ENCODE results near the gene PHKG1. TPM values are rescaled to one million over a fixed set of nuclear protein-coding genes. Genes with fewer than 3 reads are reported as not detected.
"Not testable (repeated sequence)": the region's sequence is repeated elsewhere in the genome, so short reads cannot be mapped to it uniquely, and the experiment has no call there.

The PHKG1 gene
- 31.3 TPM for total RNA-seq
- long read RNA-seq, transcript PHKG1-201 (10 exons, 1,431 nt) = major isoform, 78 of 94 reads
- long read RNA-seq, partial matches to known transcripts = 4 of 94 reads
- long read RNA-seq, other reads (novel, unspliced or antisense) = 12 of 94 reads

DNA sequence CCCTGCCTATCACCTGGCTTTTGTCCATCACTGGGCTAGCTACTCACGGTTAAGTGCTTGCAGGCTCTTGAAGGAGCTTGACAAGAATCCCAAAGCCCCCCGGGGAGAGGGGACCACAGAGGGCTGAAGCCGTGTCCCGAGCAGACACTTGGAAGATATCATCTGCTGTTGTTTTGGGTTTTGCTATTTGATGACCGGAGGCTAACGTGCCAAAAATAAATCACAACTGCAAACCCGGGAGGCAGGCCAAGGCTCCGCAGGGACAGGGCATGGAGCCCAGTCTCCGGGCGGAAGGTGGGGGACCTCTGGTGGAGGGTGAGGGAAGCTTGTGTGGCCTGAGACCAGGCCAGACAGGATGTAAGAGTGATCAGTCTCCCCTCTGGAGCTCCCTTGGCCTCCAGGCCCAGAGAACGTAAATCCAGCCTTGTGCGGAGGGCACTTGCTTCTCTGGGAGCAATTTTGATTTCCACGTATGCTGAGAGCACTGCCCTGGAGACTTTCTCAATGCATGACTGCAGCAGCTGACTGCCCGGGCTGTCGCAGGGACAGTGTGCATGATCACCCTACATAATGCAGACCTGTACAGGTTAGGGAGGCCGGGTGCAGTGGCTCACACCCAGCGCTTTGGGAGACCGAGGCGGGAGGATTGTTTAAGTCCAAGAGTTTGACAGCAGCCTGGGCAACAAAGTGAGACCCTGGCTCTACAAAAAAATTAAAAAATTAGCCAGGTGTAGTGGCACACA lies at the start of gene PHKG1:
TSS of gene PHKG1 (minus strand) at position 164 of the 743 bp plus-strand sequence. CDS start 4,011 bp downstream, outside the sequence.
- peak; percentile 88 for ATAC-seq (ENCODE audit: poor library complexity)
- DNase-seq = peak; percentile 90
- intact Hi-C loops (cut with DNase I) = no loop called here

DNA sequence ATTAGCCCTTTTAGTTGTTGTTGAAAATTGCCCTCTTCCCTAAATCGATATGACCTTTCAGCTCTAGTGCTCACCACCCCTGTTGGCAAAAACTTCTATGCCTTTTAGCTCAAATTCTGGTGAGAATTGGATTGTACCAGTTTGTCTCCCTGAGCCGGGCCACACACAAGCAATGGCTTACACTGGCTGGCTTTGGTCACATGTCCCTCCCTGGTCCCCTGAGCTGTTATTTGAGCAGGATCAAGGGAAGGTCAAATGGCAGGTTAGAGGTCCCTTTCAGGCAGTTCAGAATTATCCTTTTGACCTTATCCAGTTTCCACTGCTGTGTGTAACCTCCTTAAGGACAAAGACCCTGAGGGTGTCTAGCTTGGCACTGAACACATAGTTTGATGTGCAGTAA lies 38.3 kb upstream of the PHKG1 start:
- intact Hi-C loops (cut with DNase I); DNase-seq; ATAC-seq (ENCODE audit: poor library complexity): not testable (repeated sequence)

DNA sequence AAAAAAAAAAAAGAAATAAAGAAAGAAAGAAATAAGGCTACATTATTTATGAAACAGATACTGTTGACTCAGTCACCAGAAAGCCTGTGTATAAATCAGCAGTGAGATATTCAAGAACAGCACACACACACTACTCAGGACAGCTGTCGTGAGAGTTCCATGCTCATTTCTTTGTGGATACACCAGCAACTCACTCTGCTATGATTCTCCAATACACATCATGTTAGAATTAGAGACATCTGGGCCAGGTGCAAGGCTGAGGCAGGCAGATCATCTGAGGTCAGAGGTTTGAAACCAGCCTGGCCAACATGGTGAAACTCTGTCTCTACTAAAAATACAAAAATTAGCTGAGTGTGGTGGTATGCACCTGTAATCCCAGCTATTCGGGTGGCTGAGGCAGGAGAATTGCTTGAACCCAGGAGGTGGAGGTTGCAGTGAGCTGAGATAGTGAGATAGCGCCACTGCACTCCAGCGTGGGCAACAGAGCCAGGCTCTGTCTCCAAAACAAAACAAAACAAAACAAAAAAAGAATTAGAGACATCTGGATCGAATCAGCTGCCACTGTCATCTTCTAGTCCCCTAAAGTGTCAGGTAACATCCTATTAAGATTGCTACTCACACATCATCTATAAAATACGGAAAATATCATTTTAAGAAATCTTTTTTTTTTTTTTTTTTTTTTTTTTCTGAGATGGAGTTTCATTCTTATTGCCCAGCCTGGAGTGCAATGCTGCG lies 34.7 kb upstream of the PHKG1 start:
- intact Hi-C loops (cut with DNase I) = no loop called here
- ATAC-seq (ENCODE audit: poor library complexity) (no peak), DNase-seq (no peak)

DNA sequence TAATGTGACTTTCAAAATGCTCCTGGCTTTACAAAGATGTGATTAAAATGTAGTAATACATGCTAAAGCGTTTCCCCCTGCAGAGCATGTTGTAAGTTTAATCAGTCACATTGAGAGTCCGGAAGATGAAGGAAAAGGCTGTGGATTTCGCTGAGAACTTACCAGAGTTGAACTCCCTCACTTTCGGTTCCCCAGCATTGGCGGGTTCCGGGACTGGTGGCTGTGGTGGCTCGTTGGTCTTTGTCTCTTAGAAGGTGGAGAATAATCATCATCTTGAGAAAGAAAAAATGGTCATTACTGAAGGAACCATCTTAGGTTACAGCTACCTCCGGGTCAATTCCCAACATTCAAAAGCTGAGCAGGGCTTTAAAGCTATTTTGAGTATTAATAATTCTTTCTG lies 33.1 kb upstream of the PHKG1 start:
- no peak for DNase-seq
- intact Hi-C loops (cut with DNase I) = no loop called here

DNA sequence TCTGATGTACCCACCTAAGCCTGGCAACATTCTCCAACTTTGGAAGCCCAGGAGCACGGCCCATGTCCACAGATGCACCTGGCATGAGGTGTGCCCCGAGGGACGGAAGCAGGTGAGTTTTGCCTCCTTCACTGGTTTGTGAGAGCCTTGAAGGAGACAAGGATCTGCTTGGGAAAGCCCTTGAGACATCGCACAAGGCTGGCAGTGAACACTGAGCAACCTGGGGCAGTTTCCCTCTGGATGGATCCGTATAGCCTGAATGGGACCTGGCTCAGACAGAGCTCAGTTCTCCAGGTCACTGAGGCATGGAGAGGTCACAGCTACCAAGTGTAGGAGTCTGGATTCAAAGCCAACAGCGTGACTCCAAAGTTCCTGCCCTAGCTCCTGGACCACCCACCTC lies 32.2 kb upstream of the PHKG1 start:
- DNase-seq (no peak), ATAC-seq (ENCODE audit: poor library complexity) (no peak)
- intact Hi-C loops (cut with DNase I) = no loop called here

More for the DNA sequence above, 33.1 kb upstream of the PHKG1 start:
- no peak for ATAC-seq (ENCODE audit: poor library complexity)

DNA sequence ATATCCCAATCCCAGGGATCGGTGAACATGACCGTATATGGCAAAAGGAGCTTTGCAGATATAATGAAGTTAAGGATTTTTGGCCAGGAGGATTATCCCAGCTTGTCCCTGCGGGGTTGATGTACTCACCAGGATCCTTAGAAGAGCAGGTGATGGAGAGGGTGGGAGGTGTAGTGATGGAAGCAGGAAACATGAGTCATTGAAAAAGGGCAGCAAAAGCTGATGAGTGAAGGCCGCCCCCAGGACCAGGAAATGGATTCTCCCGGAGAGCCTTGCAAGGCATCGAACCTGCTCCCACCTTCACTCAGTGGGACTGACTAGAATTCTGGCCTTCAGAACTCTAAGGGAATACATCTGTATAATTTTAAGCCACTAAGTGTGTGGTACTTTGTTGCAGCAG lies 28.7 kb upstream of the PHKG1 start:
- intact Hi-C loops (cut with DNase I) = no loop called here
- DNase-seq (no peak), ATAC-seq (ENCODE audit: poor library complexity) (no peak)

DNA sequence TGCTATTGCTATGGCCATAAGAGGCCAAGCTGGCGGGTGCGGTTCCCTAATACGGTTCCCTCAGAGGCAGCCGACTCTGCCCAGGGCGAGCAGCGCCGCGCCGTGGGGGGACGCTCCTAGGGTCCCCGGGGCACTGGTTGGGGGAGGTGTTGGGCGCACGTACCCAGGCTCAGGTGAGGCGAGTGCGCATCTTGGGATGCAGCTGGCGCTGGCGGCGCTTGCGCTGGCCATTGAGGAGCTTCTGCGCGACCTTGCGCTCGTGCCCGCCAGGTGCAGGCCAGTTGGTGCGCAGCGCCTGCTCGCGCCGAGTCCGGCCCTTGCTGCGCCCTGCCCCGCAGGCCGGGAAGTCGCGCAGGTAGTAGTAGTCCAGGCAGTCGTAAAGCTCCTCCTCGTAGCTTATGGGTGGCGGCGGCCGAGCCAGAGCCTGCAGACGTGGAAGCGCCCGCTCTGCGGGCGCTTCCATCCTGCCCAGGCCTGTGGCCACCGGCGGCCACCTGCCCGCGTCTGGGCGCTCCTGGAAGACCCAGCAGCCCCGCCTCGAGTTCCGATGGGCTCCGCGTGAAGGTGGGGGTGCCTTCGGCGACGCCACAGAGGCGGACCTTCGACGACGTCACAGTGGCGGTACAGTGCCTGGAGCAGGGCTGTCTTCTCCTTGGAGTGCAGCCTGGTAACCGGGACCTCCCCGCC lies 23.2 kb upstream of the PHKG1 start, which contains the start of gene NUPR2:
TSS of gene NUPR2 (minus strand) at position 566 of the 687 bp plus-strand sequence. CDS start at position 463, 103 bp downstream.
- intact Hi-C loops (cut with DNase I) = no loop called here
- no peak for DNase-seq
- peak; percentile 20 for ATAC-seq (ENCODE audit: poor library complexity)

DNA sequence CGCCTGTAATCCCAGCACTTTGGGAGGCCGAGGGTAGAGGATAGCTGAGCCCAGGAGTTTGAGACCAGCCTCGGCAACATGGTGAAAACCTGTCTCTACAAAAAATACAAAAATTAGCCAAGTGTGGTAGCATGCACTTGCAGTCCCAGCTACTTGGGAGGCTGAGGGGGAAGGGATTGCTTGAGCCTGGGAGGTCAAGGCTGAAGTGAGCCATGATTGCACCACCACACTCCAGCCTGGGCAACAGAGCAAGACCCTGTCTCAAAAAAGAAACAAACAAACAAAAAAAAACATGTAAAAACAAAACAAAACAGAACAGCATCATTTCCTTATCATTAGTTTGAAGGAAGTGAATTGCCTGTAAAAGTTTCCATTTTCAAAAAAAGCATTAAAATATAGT lies 19.5 kb upstream of the PHKG1 start:
- ATAC-seq (ENCODE audit: poor library complexity); intact Hi-C loops (cut with DNase I); DNase-seq: not testable (repeated sequence)

DNA sequence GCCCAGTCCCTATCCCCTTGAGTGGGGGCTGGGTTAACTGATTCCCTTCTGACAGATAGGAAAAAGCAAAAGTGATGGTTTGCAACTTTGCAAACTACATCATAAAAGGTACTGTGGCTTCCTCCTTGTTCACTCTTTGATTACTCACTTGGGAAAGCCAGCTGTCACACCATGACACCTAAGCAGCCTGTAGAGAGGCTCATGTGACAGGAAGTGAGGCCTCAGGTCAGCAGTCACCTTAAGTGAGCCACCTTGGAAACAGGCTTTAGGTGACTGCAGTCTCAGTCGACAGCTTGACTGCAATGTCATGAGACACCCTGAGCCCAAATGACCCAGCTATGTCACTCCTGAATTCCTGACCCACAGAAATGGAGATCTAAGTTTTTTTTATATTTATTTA lies 17.9 kb upstream of the PHKG1 start:
- DNase-seq (no peak), ATAC-seq (ENCODE audit: poor library complexity) (no peak)
- intact Hi-C loops (cut with DNase I) = no loop called here

DNA sequence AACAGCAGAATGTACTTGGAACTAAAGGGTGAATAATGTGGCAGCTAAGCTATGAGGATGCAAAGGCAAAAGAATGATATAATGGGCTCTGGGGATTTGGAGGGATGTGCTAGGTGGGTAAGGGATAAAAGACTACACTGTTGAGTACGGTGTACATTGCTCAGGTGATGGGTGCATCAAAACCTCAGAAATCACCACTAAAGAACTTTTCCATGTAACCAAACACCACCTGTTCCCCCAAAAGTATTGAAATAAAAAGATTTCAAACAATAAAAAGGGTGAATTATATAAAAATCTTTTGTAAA lies 15.2 kb upstream of the PHKG1 start:
- ATAC-seq (ENCODE audit: poor library complexity) (no peak), DNase-seq (no peak)
- intact Hi-C loops (cut with DNase I) = no loop called here

DNA sequence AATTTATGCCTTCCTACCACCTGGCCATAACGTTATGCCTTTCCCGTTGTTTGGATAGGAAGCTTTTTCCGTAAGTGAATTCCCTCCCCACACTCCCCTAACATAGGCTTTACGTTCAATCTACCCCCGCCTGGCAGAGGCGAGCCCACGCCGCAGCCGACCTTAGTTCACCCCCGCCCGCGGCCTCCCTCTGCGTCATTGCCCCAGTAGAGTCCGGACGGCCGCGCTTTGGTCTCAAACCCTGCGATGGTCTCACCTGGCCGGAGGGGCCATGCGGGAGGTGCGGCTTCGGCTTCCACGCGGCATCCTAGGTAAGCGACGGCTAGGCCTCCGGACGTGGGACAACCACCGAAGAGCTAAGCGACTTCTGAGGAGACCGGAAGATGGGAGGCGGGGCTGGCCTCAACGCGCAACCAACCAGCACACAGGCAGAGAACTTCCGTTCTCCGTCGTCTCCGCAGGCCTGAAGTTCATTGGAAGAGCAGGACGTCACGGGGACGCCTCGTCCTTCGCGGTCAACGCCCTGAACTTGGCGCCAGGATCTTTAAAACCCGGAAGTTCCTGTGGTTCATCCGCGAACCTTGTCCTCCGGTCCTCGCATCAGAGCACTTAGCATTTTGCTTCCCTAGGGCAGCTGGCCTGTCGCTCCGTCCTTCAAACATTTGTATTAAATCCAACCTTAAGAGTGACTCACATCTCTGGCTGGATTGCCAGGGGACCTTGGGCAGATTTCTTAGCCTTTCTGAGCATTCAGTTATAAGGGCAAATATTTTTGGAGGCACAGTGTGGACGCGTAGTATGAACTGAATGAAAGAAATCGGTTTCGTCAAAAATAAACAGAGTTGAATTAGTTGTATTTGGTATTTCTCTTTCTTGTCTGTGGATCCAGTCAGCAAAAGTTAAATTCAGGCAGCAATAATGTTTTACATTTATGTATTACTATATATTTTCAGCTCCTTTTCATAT lies 13.6 kb upstream of the PHKG1 start, which contains the start of gene CHCHD2:
TSS of gene CHCHD2 (minus strand) at position 369 of the 966 bp plus-strand sequence. CDS start at position 306, 63 bp downstream.
- intact Hi-C loops (cut with DNase I) = no loop called here
- ATAC-seq (ENCODE audit: poor library complexity) (peak; percentile 100), DNase-seq (peak; percentile 98)

DNA sequence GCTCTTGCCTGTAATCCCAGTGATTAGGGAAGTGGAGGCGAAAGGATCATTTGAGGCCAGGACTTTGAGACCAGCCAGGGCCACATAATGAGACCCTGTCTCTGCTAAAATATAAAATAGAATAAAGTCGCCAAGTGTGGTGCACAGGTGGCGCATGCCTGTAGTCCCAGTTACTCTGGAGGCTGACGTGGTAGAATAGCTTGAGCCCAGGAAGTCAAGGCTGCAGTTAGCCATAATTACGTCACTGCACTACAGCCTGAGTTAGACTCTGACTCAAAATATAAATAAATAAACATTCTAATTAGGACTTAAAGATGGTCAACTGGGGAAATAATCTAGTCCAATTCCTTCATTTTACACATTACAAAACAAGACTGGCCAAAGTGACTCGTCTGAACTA lies 12.8 kb upstream of the PHKG1 start:
- intact Hi-C loops (cut with DNase I) = no loop called here
- DNase-seq = no peak
- ATAC-seq (ENCODE audit: poor library complexity) = peak; percentile 37

DNA sequence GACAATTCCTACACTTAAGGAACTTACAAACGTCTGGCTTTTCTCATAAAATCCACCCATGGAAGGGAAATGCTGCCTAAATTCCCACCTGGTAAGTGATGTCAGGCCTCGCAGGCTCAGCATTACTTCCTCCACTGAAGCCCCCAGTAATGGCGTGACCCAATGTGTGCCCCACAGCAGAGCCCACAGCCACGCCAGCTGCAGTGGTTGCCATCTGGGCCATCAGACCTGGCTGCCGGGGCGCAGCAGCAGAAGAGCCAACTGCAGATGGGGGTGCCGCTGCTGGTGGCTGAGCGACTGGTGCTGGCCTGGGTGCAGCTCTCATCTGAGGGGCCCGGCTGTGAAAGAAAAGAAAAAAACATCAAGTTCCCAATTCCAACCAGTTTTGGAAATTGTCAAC lies 11.4 kb upstream of the PHKG1 start:
- intact Hi-C loops (cut with DNase I); ATAC-seq (ENCODE audit: poor library complexity); DNase-seq: not testable (repeated sequence)

DNA sequence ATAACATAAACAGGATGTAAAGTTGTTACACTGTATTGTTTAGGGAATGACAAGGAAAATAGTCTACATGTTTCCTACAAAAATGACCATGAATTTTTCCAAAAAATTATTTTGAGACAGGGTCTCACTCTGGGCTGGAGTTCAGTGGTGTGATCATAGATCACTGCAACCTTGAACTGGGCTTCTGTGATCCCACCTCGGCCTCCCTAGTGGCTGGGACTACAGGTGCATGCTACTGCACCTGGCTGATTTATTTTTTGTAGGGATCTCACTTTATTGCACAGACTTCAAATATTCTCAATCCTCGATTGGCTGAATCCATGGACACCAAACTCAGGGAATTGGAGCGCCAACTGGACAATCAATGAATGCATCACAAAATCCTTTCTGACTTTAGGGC lies 6.9 kb upstream of the PHKG1 start:
- DNase-seq = no peak
- ATAC-seq (ENCODE audit: poor library complexity) = no peak
- intact Hi-C loops (cut with DNase I) = no loop called here

DNA sequence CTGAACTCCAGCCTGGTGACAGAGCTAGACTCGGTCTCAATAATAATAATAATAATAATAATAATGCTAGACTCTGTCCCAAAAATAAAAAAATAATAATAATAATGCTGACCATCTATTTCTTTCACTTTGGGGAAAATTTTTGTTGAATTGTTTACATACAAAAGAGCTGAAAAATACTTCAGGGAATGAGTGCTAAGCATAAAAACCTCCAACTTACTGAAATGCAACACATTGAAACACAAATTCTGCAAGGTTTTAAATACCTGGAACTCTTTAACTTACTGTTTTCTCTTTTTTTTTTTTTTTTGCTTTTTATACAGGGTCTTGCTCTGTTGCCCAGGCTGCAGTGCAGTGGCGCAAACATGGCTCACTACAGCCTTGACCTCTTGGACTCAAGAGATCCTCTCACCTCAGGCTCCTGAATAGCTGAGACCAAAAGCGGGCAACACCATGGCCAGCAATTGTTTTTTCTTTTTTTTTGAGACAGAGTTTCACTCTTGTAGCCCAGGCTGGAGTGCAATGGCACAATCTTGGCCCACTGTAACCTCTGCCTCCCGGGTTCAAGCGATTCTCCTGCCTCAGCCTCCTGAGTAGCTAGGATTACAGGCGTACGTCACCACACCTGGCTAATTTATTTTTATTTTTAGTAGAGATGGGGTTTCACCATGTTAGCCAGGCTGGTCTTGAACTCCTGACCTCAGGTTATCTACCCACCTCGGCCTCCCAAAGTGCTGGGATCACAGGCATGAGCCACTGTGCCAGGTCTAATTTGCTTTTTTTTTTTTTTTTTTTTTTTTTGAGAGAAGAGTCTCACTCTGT lies 5.6 kb upstream of the PHKG1 start:
- ATAC-seq (ENCODE audit: poor library complexity); DNase-seq; intact Hi-C loops (cut with DNase I): not testable (repeated sequence)

DNA sequence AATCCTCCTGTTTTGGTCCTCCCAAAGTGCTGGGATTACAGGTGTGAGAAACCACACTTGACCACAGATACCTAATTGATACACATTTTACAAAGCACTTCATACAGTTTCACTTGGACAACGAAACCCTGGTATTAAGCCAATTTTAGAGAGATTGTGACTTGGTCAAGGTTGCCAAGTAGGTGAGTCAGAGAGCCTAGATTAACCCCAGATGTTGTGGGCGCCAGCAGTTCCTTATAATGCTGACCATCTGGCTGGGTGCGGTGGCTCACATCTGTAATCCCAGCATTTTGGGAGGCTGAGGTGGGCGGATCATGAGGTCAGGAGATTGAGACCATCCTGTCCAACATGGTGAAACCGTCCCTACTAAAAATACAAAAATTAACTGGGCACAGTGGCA lies 4.9 kb upstream of the PHKG1 start:
- DNase-seq (no peak), ATAC-seq (ENCODE audit: poor library complexity) (peak; percentile 50)
- intact Hi-C loops (cut with DNase I) = no loop called here

DNA sequence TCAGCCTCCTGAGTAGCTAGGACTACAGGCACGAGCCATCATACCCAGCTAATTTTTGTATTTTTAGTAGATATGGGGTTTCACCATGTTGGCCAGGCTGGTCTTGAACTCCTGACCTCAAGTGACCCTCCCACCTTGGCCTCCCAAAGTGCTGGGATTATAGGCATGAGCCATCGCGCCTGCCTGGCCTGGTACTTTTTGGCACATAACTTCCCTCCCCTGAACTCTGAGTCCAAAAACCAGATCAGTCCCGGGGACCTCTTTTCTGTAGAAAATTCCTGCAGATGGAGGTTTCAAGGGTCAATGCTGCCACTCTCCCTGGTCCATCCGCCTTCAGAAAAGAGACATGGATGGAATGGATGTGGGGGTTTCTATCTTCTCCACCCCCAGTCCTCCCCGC lies 364 bp downstream of the PHKG1 start:
- ATAC-seq (ENCODE audit: poor library complexity) = peak; percentile 37
- intact Hi-C loops (cut with DNase I); DNase-seq: not testable (repeated sequence)

All from Right ventricle myocardium superior (tissue), 1 donor.